HG02763 (cell line): ENCODE results near the gene PCSK7.

Source experiments
- ATAC-seq: cut with Tn5 transposase; IDR thresholded peaks from one replicate; pipeline ENCODE4 v1.9.1; 2021; ENCODE audit warnings: mild to moderate bottlenecking, moderate library complexity; ENCODE audit not compliant: unreplicated experiment

Gene PCSK7

DNA sequence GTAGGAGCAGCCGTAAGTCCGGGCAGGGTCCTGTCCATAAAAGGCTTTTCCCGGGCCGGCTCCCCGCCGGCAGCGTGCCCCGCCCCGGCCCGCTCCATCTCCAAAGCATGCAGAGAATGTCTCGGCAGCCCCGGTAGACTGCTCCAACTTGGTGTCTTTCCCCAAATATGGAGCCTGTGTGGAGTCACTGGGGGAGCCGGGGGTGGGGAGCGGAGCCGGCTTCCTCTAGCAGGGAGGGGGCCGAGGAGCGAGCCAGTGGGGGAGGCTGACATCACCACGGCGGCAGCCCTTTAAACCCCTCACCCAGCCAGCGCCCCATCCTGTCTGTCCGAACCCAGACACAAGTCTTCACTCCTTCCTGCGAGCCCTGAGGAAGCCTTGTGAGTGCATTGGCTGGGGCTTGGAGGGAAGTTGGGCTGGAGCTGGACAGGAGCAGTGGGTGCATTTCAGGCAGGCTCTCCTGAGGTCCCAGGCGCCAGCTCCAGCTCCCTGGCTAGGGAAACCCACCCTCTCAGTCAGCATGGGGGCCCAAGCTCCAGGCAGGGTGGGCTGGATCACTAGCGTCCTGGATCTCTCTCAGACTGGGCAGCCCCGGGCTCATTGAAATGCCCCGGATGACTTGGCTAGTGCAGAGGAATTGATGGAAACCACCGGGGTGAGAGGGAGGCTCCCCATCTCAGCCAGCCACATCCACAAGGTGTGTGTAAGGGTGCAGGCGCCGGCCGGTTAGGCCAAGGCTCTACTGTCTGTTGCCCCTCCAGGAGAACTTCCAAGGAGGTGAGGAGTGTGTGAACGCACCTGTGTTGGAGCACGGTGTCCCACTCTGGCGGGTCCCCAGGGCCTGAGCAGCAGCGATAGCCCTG lies 32.6 kb downstream of the PCSK7 start, which contains the start of gene TAGLN:
Gene TAGLN (plus strand): TSS at position 318 of the 863 bp plus-strand sequence. CDS start 3,644 bp downstream, outside the sequence.
- ATAC-seq, result no peak

DNA sequence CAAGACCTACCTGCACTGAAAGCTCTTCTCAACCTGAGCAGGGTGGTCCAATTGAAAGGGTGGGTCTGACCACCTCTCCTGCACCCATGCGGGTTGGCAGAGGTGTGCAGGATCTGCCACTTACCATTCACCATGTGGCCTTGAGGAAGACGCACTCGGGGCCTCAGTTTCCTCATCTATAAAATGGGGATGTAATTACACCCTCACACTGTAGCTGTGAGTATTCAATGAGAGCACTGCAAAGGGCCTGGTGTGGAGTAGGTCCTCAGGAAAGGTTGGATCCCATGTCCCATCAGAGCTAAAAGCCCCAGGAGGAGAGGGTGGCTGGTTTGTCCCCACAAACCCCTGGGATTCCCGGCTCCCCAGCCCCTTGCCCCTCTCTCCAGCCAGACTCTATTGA lies 33.3 kb downstream of the PCSK7 start:
- ATAC-seq, result no peak

DNA sequence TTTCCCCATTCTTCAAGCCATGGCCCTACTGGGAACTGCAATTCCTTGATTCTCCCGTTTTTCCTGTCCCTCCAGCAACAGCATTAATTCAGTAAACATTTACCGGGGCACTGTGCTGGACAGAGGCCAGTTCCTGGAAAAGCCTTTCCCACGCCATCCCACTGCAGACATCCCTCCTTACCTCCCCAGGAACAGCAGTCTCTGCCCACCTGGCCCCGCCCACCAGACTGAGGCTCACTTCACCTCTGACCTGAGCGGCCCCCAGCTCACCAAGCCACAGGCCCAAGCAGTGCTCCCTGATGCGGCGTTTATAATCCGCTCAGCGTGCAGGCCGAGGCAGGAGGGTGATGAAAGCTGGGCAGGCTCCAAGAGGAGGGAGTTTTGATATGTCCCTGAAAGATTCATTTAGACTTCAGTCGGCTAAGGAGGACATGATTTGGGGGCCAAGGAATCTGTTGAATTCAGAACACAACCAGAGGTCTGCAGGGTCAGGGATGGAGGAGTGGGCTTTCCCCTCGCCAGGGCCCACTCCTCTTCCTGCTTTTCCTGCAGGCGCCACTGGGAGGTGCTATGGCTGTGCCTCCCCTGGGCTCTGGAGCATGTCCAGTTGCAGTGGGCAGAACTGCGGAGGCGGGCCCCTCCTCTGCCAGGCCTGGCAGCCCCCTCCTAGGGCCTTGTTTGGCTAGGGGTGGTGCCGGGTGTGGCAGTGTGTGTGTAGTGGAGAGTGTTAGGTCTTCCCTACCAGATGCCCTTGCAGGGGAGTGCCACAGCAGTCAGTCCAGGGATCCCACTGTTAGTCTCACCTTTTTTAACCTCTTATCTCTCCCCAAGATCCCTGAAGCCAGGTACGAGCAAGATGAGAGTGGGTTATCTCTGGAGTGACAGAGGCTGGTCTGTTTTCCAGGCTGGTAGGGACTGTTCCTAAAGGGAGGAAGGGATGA lies 34.1 kb downstream of the PCSK7 start:
- ATAC-seq, result no peak

DNA sequence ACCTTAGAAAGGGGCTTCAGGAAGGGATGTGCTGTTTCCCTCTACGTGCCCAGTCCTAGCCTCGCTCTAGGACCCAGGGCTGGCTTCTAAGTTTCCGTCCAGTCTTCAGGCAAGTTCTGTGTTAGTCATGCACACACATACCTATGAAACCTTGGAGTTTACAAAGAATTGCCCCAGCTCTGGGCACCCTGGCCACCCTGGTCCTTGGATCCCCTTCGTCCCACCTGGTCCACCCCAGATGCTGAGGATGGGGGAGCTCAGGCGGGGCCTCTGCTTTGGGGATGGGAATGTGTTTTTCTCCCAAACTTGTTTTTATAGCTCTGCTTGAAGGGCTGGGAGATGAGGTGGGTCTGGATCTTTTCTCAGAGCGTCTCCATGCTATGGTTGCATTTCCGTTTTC lies 34.9 kb downstream of the PCSK7 start:
- no peak for ATAC-seq

DNA sequence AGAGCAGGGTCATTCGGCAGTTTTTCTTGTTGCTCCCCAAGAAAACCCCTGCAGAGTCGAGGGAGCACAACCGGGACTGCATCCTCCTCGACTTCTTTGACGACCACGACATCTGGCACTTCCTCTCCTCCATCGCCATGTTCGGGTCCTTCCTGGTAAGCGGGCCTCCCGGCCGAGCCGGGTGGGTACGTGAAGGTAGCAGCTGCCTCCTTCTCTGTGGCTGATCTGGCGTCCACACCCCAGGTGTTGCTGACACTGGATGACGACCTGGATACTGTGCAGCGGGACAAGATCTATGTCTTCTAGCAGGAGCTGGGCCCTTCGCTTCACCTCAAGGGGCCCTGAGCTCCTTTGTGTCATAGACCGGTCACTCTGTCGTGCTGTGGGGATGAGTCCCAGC lies 36.1 kb downstream of the PCSK7 start:
- ATAC-seq, result no peak

DNA sequence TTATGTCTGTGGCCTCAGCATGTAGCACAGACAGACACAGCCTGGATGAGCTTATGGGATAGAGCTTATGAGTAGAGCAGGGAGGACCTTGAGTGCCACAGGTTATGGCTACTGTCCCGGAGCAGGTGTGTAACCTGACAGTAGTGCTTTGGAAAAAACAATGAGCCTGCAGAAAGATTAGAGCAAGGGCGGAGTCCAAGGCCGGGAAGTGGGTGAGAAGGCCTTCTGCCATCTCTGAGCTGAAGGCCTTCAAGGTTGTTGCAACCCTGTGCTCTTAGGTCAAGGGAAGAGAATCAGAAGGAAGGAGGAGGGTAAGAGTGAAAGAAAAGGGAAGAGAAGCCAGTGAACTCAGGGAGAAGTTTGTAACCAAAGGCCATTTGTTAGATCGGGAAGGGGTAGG lies 36.6 kb downstream of the PCSK7 start:
- no peak for ATAC-seq

DNA sequence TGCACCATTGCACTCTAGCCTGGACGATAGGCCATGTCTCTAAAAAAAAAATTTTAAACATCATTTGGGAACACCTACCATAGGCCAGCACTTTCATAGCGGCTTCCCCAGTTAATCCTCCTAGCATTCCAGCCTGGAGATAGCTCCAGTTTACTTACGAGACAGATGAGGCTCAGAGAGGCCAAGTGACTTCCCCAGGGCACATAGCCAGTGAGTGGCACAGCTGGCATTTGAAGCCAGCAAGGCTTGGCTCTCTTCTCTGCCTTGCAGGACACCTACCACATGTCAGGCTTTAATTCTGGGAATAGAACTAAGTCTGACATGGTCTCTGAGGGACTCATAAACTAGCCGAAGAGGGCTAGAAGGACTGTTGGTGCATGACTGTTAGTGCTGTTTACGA lies 37.6 kb downstream of the PCSK7 start:
- ATAC-seq, result no peak

DNA sequence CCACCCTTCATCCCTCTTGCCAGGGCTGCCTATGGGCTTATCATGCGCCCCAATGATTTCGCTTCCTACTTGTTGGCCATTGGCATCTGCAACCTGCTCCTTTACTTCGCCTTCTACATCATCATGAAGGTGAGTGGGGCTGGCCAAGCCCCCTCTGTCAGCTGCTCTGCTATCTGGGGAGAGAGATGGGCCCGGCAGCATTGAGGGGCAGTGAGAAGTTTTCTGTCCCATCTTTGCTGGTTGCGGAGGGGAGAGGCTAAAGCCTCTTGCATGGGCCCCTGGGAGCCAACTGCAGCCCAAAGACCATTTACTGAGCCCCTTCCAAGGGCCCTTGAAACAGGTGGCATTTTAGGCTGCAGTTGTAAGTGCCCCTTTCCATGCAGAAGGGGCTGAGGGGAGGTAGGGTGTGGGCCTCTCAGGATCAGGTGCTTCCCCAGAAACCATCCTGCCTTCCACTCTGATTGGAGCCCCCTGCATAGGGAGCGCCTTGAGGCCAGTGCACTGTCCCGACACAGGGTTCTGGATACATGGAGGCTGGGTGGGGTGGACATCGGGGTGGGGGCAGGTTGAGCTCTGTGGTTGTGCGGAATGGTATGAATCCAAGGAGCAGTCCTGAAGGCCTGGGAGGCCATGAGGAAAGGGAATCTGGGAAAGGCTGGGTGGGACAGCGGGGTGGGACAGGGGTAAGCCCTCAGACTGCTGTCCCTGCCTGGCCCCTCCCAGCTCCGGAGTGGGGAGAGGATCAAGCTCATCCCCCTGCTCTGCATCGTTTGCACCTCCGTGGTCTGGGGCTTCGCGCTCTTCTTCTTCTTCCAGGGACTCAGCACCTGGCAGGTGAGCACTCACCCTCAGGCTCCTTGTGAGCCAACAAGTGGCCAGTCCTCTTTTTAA lies 38.5 kb downstream of the PCSK7 start:
- ATAC-seq, result no peak

DNA sequence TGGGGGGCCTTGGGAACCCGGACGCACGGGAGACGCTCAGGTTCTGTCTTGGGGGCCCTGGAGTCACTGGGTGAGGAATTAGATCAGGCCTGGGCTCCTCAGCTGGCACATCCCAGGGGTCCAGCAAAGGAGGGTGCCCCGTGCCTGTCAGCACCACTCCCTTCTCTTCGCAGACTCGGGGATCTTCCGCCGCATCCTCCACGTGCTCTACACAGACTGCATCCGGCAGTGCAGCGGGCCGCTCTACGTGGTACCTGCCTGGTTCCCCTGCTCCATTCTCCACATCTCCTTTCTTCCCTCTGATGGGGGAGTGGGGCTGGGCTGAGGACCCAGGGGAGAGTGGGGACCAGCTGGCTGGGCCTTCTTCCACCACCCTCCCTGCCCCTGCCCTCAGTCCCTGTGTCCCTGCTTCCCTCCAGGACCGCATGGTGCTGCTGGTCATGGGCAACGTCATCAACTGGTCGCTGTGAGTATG lies 39.4 kb downstream of the PCSK7 start:
- ATAC-seq, result no peak

DNA sequence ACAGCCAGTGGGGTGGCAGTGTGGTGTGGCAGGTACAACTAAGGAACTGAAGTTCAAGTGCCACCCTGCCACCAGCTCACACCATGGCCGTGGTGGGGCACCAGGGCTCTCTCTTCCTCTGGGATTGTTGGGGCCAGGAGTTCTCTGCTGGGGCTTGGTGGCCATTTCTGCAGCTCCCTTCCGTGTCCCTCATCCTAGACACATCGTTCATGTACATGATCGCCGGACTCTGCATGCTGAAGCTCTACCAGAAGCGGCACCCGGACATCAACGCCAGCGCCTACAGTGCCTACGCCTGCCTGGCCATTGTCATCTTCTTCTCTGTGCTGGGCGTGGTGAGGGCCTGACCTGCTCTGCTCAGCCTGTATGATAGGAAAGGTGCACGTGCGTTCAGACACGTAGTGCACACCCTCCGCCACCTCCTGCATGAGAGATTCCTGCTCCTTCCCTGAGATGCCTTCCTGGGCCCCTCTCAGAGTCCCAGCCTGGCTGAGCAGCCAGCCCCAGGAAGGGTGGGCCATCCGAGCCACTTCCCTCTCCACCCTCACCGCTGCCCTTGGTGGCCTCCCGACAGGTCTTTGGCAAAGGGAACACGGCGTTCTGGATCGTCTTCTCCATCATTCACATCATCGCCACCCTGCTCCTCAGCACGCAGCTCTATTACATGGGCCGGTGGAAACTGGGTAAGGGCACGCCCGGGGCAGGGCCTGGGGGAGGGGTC lies 40.0 kb downstream of the PCSK7 start:
- no peak for ATAC-seq

DNA sequence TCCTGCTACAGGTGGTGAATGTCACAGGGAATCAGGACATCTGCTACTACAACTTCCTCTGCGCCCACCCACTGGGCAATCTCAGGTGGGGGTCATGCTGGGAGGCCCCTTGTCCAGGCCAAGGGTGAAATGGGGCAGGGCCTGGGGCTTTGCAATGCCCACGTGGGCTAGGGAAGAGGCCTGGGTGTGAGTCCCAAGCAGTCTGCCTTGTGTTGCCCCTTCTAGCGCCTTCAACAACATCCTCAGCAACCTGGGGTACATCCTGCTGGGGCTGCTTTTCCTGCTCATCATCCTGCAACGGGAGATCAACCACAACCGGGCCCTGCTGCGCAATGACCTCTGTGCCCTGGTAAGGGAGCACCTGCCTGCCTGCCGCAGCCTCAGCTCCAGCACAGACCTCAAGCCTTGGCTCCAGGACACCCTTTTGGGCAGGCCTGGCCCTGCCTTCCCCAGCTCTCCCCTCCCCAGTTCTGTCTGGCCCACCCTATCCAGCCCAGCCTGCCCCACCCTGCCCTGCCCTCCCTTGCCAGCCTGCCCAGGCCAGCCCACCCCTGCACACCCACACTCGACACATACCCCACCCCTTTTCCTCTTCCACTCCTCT lies 41.8 kb downstream of the PCSK7 start:
- no peak for ATAC-seq

DNA sequence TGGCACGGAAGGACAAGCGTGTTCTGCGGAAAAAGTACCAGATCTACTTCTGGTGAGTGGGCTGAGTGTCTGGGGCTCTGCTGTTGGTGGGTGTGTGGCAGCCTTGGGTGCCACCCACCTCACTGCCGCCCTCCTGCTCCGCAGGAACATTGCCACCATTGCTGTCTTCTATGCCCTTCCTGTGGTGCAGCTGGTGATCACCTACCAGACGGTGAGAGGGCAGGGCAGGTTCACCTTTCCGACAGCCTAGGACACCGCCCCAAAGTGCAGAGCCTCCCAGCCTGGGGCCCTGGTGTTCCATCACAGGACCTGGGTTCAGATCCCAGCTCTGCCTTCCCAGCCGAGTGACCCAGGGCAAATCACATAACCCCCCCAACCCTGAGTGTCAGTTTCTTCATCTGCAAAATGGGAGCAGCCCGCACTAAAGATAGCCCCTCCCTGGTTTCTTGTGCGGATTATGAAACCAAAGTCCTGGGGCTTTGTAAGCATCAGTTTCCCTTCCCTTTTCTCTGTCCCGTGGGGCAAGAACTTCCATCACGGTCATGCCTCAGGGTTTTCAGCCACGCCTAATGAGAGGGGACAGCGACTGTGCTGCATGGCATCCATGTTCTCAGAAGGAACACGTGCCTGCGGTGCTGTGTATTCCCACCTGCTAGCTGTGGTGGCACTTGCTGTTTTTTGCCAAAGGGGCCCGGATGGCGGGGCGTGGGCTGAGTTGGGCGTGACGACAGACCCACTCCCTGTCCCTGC lies 42.5 kb downstream of the PCSK7 start:
- ATAC-seq, result peak; percentile 41

DNA sequence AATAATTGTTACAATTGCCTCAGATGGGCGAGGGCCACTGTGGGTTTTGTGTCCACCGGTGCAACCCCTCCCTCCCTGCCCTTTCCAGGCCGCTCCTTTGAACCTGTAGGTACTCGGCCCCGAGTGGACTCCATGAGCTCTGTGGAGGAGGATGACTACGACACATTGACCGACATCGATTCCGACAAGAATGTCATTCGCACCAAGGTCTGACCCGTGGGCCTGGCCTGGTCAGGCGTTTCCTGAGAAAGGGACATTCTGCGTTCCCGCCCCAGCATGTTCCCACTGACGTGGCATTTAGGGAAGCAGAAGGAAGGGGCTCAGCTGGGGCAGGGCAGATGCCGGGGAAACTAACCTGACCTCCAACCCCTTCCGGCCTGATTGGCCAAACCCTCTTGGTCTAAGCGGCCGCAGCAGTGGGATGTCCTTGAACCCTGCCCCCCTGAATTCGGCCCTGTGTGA lies 43.2 kb downstream of the PCSK7 start:
- no peak for ATAC-seq

DNA sequence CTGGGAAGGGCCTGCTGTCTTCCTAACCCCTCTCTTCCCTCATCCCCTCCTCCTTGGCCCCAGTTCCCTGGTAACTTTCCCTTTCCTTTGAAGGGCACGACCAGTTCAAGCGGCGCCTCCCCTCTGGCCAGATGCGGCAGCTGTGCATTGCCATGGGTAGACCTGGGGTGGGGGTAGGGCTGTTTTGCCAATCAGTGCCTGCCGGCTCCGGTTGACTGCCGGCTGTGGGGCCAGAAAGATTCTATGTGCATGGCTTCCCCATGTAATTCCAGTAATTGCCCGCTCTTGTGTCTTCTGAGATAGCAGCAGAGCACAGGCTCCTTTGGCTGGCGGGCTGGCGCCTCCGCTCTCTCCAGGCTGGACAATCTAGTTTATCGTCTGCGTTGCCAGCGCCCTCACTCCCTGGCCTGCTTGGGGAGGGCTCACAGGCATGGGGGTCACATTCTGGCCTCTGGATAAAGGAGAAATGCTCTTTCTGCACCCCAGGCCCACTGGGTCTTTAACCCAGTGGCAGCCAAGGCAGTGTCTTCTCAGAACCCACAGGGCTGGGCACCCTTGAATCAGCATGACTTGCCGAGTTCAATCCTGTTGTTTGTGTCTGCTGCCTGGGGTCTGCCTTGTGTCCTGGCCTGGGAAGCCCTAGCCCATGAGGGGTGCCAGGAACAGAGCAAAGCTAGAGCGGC lies 43.9 kb downstream of the PCSK7 start:
- no peak for ATAC-seq

DNA sequence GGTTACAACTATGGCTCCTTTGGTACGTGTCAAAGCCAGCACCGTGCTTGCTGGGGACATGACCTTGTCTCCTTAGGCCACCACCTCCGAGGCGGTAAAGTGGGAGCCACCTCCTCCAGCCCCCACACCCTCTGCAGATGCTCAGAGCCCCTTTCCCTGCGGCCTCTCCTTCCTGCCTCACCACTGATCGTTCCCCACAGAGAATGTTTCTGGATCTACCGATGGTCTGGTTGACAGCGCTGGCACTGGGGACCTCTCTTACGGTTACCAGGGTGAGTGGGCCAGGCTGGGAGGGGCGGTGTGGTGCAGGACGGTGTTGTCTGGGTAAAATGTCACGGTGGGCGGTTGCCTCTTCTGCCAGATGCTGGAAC lies 44.5 kb downstream of the PCSK7 start:
- no peak for ATAC-seq

DNA sequence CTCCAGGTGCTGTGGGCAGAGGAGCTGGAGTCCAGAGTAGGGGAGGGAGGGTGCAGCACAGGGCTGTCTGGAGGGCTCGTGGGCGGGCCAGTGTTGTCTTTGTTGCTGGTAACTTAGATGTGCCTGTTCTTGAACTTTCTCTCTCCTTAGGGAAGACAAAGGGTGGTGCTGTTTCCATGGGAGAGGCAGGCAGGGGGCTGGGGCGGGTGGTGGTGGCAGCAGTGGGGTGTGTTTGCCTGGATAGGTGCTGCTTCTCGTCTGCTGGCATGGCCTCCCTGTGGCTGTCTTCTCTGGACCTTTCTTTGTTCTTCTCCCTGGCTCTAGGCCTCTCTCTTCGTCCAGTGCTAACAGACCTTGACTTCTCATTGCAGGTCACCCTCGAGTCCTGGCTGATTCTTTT lies 44.9 kb downstream of the PCSK7 start:
- no peak for ATAC-seq

DNA sequence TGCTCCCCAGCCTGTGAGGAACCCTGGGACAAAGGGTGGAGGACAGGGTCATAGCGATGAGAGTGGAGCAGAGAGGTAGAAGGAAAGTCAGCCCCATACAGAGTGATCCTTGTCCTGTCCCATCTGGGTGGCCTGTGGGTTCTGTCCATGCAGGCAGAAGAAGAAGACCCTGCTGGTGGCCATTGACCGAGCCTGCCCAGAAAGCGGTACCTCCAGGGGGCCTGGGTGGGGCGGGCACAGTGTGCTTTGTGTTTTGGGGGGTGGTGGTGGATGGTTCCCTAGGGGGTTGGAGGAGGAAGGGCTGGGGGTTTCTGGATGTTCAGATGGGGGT lies 45.5 kb downstream of the PCSK7 start:
- ATAC-seq, result no peak

DNA sequence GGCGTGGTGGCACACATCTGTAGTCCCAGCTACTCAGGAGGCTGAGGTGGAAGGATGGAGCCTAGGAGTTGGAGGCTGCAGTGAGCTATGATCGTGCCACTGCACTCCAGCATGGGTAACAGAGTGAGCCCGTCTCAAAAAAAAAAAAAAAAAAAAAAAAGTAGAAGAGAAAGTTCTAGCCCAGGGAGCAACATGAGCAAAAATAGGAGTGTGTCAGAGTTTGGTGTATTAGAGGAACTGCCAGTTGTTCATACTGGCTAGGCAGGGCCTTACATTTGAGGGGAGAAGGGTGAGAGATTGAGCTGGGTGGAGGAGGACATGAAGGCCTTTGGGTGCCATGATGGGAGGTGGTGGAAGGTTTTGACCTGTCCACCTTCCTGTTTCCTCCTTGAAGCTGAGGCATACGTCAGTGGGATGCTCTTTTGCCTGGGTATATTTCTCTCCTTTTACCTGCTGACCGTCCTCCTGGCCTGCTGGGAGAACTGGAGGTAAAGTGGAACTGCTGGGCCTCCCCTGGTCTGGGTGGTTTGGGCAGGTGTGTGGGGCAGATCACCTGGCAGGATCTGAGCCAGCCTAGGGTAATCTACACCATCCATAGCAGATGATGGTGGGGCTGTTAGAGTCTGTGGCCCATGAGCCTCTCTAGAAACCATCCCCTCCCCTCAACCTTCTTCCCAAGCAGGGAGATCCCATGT lies 46.0 kb downstream of the PCSK7 start:
- ATAC-seq, result no peak
